MCF 10A (cell line): ENCODE data around the gene POU5F2. TPM values are rescaled to one million over a fixed set of nuclear protein-coding genes. Genes with fewer than 3 reads are reported as not detected.

Experiments used
- BruUV-seq: library from RNA; stranded (reverse); fragments of 400-500 nt; replicated peaks from 2 replicates; lab custom pipeline; 2021; lab: Mats Ljungman, UMichigan
- CTCF ChIA-PET: fragments of 300-600 bp; sonication (Branson Sonifier 250); formaldehyde crosslinking; extraction: SDS; loops from one replicate; lab custom pipeline; 2021; ENCODE audit warnings: antibody characterized with exemption, inconsistent platforms; lab: Yijun Ruan, JAX
- POLR2A ChIA-PET: fragments of 300-600, 350-650 bp; sonication (Branson Sonifier 250); formaldehyde crosslinking; extraction: SDS; loops from one replicate; lab custom pipeline; 2020; ENCODE audit warnings: antibody characterized with exemption, inconsistent platforms; lab: Yijun Ruan, JAX
- DNase-seq: peaks from one replicate; pipeline ENCODE4 v3.0.0-alpha.2; 2018; ENCODE audit not compliant: unreplicated experiment
- H3K27ac Mint-ChIP-seq: one replicate; pipeline ENCODE4 v1.8.0; 2022; ENCODE audit warnings: mild to moderate bottlenecking, low read depth, mixed read lengths; ENCODE audit not compliant: unreplicated experiment
- H3K27me3 Mint-ChIP-seq: one replicate; pipeline ENCODE4 v1.8.0; 2022; ENCODE audit warnings: mixed read lengths; ENCODE audit not compliant: insufficient read depth, unreplicated experiment
- H3K36me3 Mint-ChIP-seq: one replicate; pipeline ENCODE4 v1.8.0; 2022; ENCODE audit warnings: mild to moderate bottlenecking, moderate library complexity, mixed read lengths; ENCODE audit not compliant: insufficient read depth, unreplicated experiment
- H3K4me1 Mint-ChIP-seq: one replicate; pipeline ENCODE4 v1.8.0; 2022; ENCODE audit warnings: mixed read lengths; ENCODE audit not compliant: insufficient read depth, unreplicated experiment
- H3K4me3 Mint-ChIP-seq: one replicate; pipeline ENCODE4 v1.8.0; 2022; ENCODE audit warnings: mild to moderate bottlenecking, moderate library complexity, mixed read lengths; ENCODE audit not compliant: unreplicated experiment
- H3K9me3 Mint-ChIP-seq: one replicate; pipeline ENCODE4 v1.8.0; 2022; ENCODE audit warnings: mixed read lengths; ENCODE audit not compliant: unreplicated experiment
- intact Hi-C: fragments of 100-400 bp; cut with micrococcal nuclease; formaldehyde crosslinking; loops from 2 replicates; pipeline ENCODE4 v1.14.1; 2022
- total RNA-seq: library from RNA; stranded (reverse); gene quantifications from 2 replicates; pipeline ENCODE4 v1.2.3, GENCODE V29; 2022
- TF ChIP-seq, protein P1 (sequence below): fragments of 200-600 bp; IDR thresholded peaks from one replicate; pipeline ENCODE4 v1.8.0; 2022; ENCODE audit warnings: antibody characterized with exemption, mild to moderate bottlenecking; ENCODE audit not compliant: unreplicated experiment

Gene POU5F2
- total RNA-seq, 1 experiment from 2014 or later, result 0.72 TPM

DNA sequence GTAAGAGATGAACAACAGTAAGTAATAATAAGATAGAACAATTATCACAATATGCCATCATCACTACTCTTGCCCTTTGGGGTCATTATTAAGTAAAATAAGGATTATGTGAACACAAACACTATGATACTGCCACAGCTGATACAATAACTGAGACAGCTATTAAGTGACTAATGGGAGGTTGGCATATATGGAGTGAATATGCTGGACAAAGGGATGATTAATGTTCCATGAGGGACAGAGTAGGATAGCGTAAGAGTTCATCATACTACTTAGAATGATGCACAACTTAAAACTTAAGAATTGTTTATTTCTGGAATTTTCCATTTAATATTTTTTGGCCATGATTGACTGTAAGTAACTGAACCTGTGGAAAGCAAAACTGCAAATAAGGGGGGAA lies 16.6 kb downstream of the POU5F2 start:
- Mint-ChIP-seq H3K36me3 (no peaks in the 10 kb centered on the region), H3K27me3 (no peaks in the 10 kb centered on the region), H3K4me3 (no peak overlapping the region), H3K9me3 (no peaks in the 10 kb centered on the region), H3K27ac (no peak overlapping the region), H3K4me1 (no peaks in the 10 kb centered on the region)
- TF ChIP-seq, protein P1, sequence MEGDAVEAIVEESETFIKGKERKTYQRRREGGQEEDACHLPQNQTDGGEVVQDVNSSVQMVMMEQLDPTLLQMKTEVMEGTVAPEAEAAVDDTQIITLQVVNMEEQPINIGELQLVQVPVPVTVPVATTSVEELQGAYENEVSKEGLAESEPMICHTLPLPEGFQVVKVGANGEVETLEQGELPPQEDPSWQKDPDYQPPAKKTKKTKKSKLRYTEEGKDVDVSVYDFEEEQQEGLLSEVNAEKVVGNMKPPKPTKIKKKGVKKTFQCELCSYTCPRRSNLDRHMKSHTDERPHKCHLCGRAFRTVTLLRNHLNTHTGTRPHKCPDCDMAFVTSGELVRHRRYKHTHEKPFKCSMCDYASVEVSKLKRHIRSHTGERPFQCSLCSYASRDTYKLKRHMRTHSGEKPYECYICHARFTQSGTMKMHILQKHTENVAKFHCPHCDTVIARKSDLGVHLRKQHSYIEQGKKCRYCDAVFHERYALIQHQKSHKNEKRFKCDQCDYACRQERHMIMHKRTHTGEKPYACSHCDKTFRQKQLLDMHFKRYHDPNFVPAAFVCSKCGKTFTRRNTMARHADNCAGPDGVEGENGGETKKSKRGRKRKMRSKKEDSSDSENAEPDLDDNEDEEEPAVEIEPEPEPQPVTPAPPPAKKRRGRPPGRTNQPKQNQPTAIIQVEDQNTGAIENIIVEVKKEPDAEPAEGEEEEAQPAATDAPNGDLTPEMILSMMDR, result no peak
- CTCF ChIA-PET, result interaction anchor here (0.7 kb wide), 1 partner anchor 17 kb away, joined by 3 read pairs; no protein-coding TSS in a partner anchor
- no TSS peak for BruUV-seq
- intact Hi-C loops, result no loop called here
- POLR2A ChIA-PET, result no interaction called here
- DNase-seq, result no peak

GRCh38 chr5:93723681-93724080 lies 17.7 kb downstream of the POU5F2 start:
- TF ChIP-seq, protein P1, result no peak
- Mint-ChIP-seq H3K27me3 (no peaks in the 10 kb centered on the region), H3K4me1 (no peaks in the 10 kb centered on the region), H3K36me3 (no peaks in the 10 kb centered on the region), H3K9me3 (no peaks in the 10 kb centered on the region), H3K4me3 (no peak overlapping the region), H3K27ac (no peak overlapping the region)
- POLR2A ChIA-PET, result no interaction called here
- CTCF ChIA-PET, result interaction anchor here (0.6 kb wide), 1 partner anchor 16 kb away, joined by 3 read pairs; no protein-coding TSS in a partner anchor
- BruUV-seq, result no TSS peak
- no peak for DNase-seq
- intact Hi-C loops, result no loop called here

DNA sequence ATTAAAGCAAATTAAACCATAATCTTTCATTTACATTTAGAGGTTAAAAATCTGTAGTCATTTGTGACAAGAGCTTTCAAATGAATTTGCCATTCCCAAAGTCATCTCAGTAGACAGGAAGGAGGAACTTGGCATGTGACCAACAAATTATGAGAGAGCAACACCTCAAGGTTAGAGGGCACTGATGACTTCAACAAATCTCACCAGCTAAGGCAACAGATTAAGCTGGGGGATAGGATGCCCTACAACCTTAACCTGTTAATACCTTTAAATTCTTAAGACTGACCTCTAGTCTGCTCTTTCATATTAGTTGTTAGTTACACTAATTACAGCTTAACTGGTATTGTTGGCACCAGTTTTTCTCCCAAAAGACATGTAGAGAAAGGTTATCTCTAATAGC lies 18.4 kb downstream of the POU5F2 start:
- BruUV-seq, result no TSS peak
- H3K27me3 Mint-ChIP-seq, result no peaks in the 10 kb centered on the region
- POLR2A ChIA-PET, result interaction anchor here (0.6 kb wide), 2 partner anchors 66 to 898 kb away, joined by 3 read pairs; no protein-coding TSS in a partner anchor

GRCh38 chr5:93722588-93722987 lies 18.8 kb downstream of the POU5F2 start:
- H3K36me3 Mint-ChIP-seq, result no peaks in the 10 kb centered on the region
- no peaks in the 10 kb centered on the region for H3K27me3 Mint-ChIP-seq
- DNase-seq, result no peak
- TF ChIP-seq, protein P1, result no peak
- no peak overlapping the region for H3K27ac Mint-ChIP-seq
- ChIA-PET POLR2A (interaction anchor here (0.6 kb wide), 1 partner anchor 66 kb away, joined by 3 read pairs; no protein-coding TSS in a partner anchor), CTCF (interaction anchor here (0.6 kb wide), 1 partner anchor 60 kb away, joined by 3 read pairs; no protein-coding TSS in a partner anchor)
- no peak overlapping the region for H3K4me3 Mint-ChIP-seq
- no peaks in the 10 kb centered on the region for H3K9me3 Mint-ChIP-seq
- no peaks in the 10 kb centered on the region for H3K4me1 Mint-ChIP-seq
- no TSS peak for BruUV-seq
- intact Hi-C loops, result no loop called here

More for the DNA sequence above, 18.4 kb downstream of the POU5F2 start:
- intact Hi-C loops, result no loop called here
- Mint-ChIP-seq H3K27ac (no peak overlapping the region), H3K4me1 (no peaks in the 10 kb centered on the region), H3K9me3 (no peaks in the 10 kb centered on the region), H3K36me3 (no peaks in the 10 kb centered on the region), H3K4me3 (no peak overlapping the region)
- CTCF ChIA-PET, result interaction anchor here (0.6 kb wide), 1 partner anchor 60 kb away, joined by 3 read pairs; no protein-coding TSS in a partner anchor
- TF ChIP-seq, protein P1, result no peak
- peak; percentile 41 for DNase-seq
